Fibroblast of lung (primary cell): ENCODE data around the gene QSOX1.

Experiments
- CTCF ChIP-seq, 2 donors: IDR thresholded peaks in 1 of 2; conservative IDR thresholded peaks in 1 of 2; 1 replicate in 1 of 2; 2 replicates in 1 of 2; pipeline ENCODE4 v1.5.1; 2011 to 2012; ENCODE audit warnings: low read length in 2 of 2, control low read depth in 1 of 2, inconsistent platforms in 1 of 2, low read depth in 1 of 2, mild to moderate bottlenecking in 1 of 2
- EZH2 ChIP-seq: IDR thresholded peaks from 2 replicates; pipeline ENCODE4 v1.5.1; 2012; ENCODE audit warnings: low read length, control low read depth, mild to moderate bottlenecking; ENCODE audit errors: missing control alignments

- TF ChIP-seq CTCF (conservative IDR thresholded peaks at IDR 0.05 in 1 of 2, IDR thresholded peaks at IDR 0.05 in 1 of 2; ENCODE audit: low read depth in 1 of 2, low read length in 2 of 2) (no peak), EZH2 (no peak)
Observed at GRCh38 chr1:180185971-180186645, 31.4 kb downstream of the QSOX1 start.
